ENCODE data around the gene NCR1.

DNA sequence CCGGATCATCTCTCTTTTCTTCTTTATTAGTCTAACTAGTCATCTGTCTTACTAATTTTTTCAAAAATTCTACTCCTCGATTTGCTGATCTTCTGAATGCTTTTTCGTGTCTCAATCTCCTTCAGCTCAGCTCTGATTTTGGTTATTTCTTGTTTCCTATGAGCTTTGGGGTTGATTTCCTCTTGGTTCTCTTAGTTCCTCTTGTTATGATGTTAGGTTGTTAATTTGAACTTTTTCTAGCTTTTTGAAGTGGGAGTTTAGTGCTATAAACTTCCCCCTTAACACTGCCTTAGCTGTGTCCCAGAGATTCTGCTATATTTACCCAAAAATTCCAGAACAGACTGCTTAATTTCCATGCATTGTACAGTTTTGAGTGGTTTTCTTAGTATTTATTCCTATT lies 28.5 kb upstream of the NCR1 start:
- TF ChIP-seq, protein P1, sequence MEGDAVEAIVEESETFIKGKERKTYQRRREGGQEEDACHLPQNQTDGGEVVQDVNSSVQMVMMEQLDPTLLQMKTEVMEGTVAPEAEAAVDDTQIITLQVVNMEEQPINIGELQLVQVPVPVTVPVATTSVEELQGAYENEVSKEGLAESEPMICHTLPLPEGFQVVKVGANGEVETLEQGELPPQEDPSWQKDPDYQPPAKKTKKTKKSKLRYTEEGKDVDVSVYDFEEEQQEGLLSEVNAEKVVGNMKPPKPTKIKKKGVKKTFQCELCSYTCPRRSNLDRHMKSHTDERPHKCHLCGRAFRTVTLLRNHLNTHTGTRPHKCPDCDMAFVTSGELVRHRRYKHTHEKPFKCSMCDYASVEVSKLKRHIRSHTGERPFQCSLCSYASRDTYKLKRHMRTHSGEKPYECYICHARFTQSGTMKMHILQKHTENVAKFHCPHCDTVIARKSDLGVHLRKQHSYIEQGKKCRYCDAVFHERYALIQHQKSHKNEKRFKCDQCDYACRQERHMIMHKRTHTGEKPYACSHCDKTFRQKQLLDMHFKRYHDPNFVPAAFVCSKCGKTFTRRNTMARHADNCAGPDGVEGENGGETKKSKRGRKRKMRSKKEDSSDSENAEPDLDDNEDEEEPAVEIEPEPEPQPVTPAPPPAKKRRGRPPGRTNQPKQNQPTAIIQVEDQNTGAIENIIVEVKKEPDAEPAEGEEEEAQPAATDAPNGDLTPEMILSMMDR (IDR thresholded peaks at IDR 0.05): no peak
- TF ChIP-seq POLR2A (IDR thresholded peaks at IDR 0.05): no peak

All from testis (tissue), 2 donors.